Common myeloid progenitor, CD34-positive (primary cell): ENCODE measurements around the gene PCDHB13.
"Not testable (repeated sequence)": the region's sequence is repeated elsewhere in the genome, so short reads cannot be mapped to it uniquely, and the experiment has no call there.

Source experiments
- CTCF ChIA-PET: fragments of 350-600 bp; sonication (Branson Sonifier 250); formaldehyde crosslinking; loops from one replicate; lab custom pipeline; 2021; ENCODE audit warnings: antibody characterized with exemption; lab: Charles Lee
- POLR2A ChIA-PET: fragments of 350-600 bp; sonication (Branson Sonifier 250); formaldehyde crosslinking; loops from one replicate; lab custom pipeline; 2021; ENCODE audit warnings: antibody characterized with exemption; lab: Charles Lee
- DNase-seq, 3 donors: peaks; one replicate each; pipeline versions ENCODE4 v3.0.0 to v3.0.0-alpha.2; 2013
- H3K27ac ChIP-seq, 2 experiments: 1 replicate in 1 of 2; 2 replicates in 1 of 2; pipeline ENCODE4 v1.7.0; 2013; ENCODE audit warnings: inconsistent platforms in 2 of 2, low read length in 2 of 2, mild to moderate bottlenecking in 2 of 2, low read depth in 1 of 2, moderate library complexity in 1 of 2; ENCODE audit not compliant: severe bottlenecking in 2 of 2, insufficient read depth in 1 of 2, poor library complexity in 1 of 2
- H3K27me3 ChIP-seq, 5 experiments: replicated peaks in 2 of 5; 1 replicate in 3 of 5; 2 replicates in 2 of 5; pipeline versions ENCODE4 v1.6.1 to v1.7.0; 2013; ENCODE audit warnings: low read length in 4 of 5, mild to moderate bottlenecking in 2 of 5, moderate library complexity in 2 of 5, inconsistent platforms in 1 of 5; ENCODE audit not compliant: insufficient read depth in 5 of 5, control insufficient read depth in 4 of 5
- H3K36me3 ChIP-seq, 4 experiments: 1 replicate in 2 of 4; 2 replicates in 2 of 4; pipeline versions ENCODE4 v1.6.1 to v1.7.0; 2013; ENCODE audit warnings: low read length in 3 of 4, control low read depth in 1 of 4, mild to moderate bottlenecking in 1 of 4; ENCODE audit not compliant: control insufficient read depth in 4 of 4, insufficient read depth in 4 of 4
- H3K4me1 ChIP-seq, 4 experiments: 1 replicate in 3 of 4; 2 replicates in 1 of 4; pipeline versions ENCODE4 v1.6.1 to v1.7.1; 2013; ENCODE audit warnings: low read length in 3 of 4, mild to moderate bottlenecking in 3 of 4, control low read depth in 1 of 4, inconsistent platforms in 1 of 4, moderate library complexity in 1 of 4; ENCODE audit not compliant: control insufficient read depth in 4 of 4, insufficient read depth in 4 of 4; ENCODE audit errors: control extremely low read depth in 1 of 4
- H3K4me3 ChIP-seq, 7 experiments: 1 replicate in 4 of 7; 2 replicates in 3 of 7; pipeline versions ENCODE4 v1.5.1 to v1.7.0; 2013; ENCODE audit warnings: mild to moderate bottlenecking in 7 of 7, low read length in 6 of 7, moderate library complexity in 6 of 7, inconsistent platforms in 2 of 7, low read depth in 2 of 7, control low read depth in 1 of 7; ENCODE audit not compliant: insufficient read depth in 4 of 7, control insufficient read depth in 1 of 7; ENCODE audit errors: extremely low read depth in 1 of 7
- H3K9me3 ChIP-seq, 5 experiments: 1 replicate in 4 of 5; 2 replicates in 1 of 5; pipeline versions ENCODE4 v1.6.1 to v1.7.1; 2013; ENCODE audit warnings: low read length in 4 of 5, mild to moderate bottlenecking in 2 of 5, inconsistent platforms in 1 of 5, low read depth in 1 of 5, moderate library complexity in 1 of 5; ENCODE audit not compliant: control insufficient read depth in 4 of 5, insufficient read depth in 2 of 5; ENCODE audit errors: control extremely low read depth in 1 of 5
- WGBS: methylation state at CpG from one replicate; pipeline ENCODE4 v1.1.5; 2013; ENCODE audit not compliant: insufficient coverage; 5-methylcytosine and 5-hydroxymethylcytosine counted together

Gene PCDHB13

GRCh38 chr5:141208478-141208877, 5.2 kb upstream of the PCDHB13 start, which contains the start of gene PCDHB12:
Gene PCDHB12, plus strand, starts transcription at chr5:141208719. Its CDS starts 189 bp downstream, at chr5:141208908.
- Histone ChIP-seq H3K9me3 (peaks cover 4 to 26% (median 11%) of the 10 kb centered on the region in 5 experiments), H3K4me3 (no peak within 1 kb of the TSS), H3K27me3 (peaks cover 3 to 37% (median 19%) of the 10 kb centered on the region in 5 experiments), H3K4me1 (no peaks in the 10 kb centered on the region), H3K36me3 (no peaks in the 10 kb centered on the region), H3K27ac (no peak within 1 kb of the TSS)
- ChIA-PET CTCF (no interaction called here), POLR2A (no interaction called here)
- 22% methylated on average over 9 of the region's 11 CpGs for WGBS
- DNase-seq = peak in 2 of 3 donors; percentile 4

- DNase-seq, H3K36me3 ChIP-seq, CTCF ChIA-PET, H3K27ac ChIP-seq, H3K4me3 ChIP-seq, H3K4me1 ChIP-seq, POLR2A ChIA-PET: not testable (repeated sequence)
- peaks cover 4 to 32% (median 18%) of the 10 kb centered on the region in 5 experiments for H3K9me3 ChIP-seq
- peaks cover 7 to 51% (median 19%) of the 10 kb centered on the region in 5 experiments for H3K27me3 ChIP-seq
- WGBS = 33% methylated on average over 22 of the region's 39 CpGs
Measured at GRCh38 chr5:141210281-141210680, 3.4 kb upstream of the PCDHB13 start.

GRCh38 chr5:141210849-141211248, 2.9 kb upstream of the PCDHB13 start:
- H3K27ac ChIP-seq, H3K36me3 ChIP-seq, POLR2A ChIA-PET, DNase-seq, H3K4me3 ChIP-seq, H3K4me1 ChIP-seq, CTCF ChIA-PET: not testable (repeated sequence)
- Histone ChIP-seq H3K9me3 (peaks cover 3 to 34% (median 20%) of the 10 kb centered on the region in 5 experiments), H3K27me3 (peaks cover 7 to 55% (median 19%) of the 10 kb centered on the region in 5 experiments)
- WGBS = 35% methylated on average over 5 of the region's 27 CpGs

GRCh38 chr5:141214583-141214982, 864 bp downstream of the PCDHB13 start:
- POLR2A ChIA-PET, H3K36me3 ChIP-seq, DNase-seq, H3K4me3 ChIP-seq, CTCF ChIA-PET, H3K4me1 ChIP-seq, H3K27ac ChIP-seq: not testable (repeated sequence)
- WGBS = 51% methylated on average over 5 of the region's 12 CpGs
- H3K9me3 ChIP-seq = peaks cover 3 to 40% (median 23%) of the 10 kb centered on the region in 5 experiments
- H3K27me3 ChIP-seq = peaks cover 4 to 44% (median 19%) of the 10 kb centered on the region in 5 experiments

- Histone ChIP-seq H3K27me3 (peaks cover 0 to 37% (median 19%) of the 10 kb centered on the region in 5 experiments), H3K9me3 (peaks cover 3 to 36% (median 17%) of the 10 kb centered on the region in 5 experiments)
- 33% methylated on average over 19 of the region's 40 CpGs for WGBS
- H3K4me3 ChIP-seq, CTCF ChIA-PET, H3K36me3 ChIP-seq, DNase-seq, H3K4me1 ChIP-seq, H3K27ac ChIP-seq, POLR2A ChIA-PET: not testable (repeated sequence)
Measured at GRCh38 chr5:141215504-141215903, 1.8 kb downstream of the PCDHB13 start.

- H3K4me1 ChIP-seq, POLR2A ChIA-PET, DNase-seq, H3K36me3 ChIP-seq, H3K4me3 ChIP-seq, H3K27ac ChIP-seq: not testable (repeated sequence)
- CTCF ChIA-PET = interaction anchor here (1.1 kb wide), 1 partner anchor 11 kb away, joined by 3 read pairs; no protein-coding TSS in a partner anchor
- peaks cover 0 to 35% (median 22%) of the 10 kb centered on the region in 5 experiments for H3K27me3 ChIP-seq
- 37% methylated on average over 8 of the region's 26 CpGs for WGBS
- H3K9me3 ChIP-seq = peaks cover 3 to 32% (median 17%) of the 10 kb centered on the region in 5 experiments
Measured at GRCh38 chr5:141216035-141216434, 2.3 kb downstream of the PCDHB13 start.

GRCh38 chr5:141223112-141223783, 9.5 kb downstream of the PCDHB13 start, which contains the start of gene PCDHB14:
Gene PCDHB14, plus strand, starts transcription at chr5:141223343. Its CDS starts 163 bp downstream, at chr5:141223506.
- ChIA-PET CTCF (interaction anchor here (0.6 to 1.5 kb wide), 8 partner anchors 9 to 343 kb away, joined by 3 to 5 read pairs (median 4); no protein-coding TSS in a partner anchor), POLR2A (no interaction called here)
- DNase-seq = peak; percentile 16 to 48 (median 41)
- no peaks in the 10 kb centered on the region for H3K4me1 ChIP-seq
- H3K36me3 ChIP-seq = no peaks in the 10 kb centered on the region
- WGBS = 22% methylated on average over 12 of the region's 15 CpGs
- peaks cover 4 to 40% (median 15%) of the 10 kb centered on the region in 5 experiments for H3K27me3 ChIP-seq
- peak within 1 kb of the TSS in 3 of 7 experiments; percentile 3 to 53 (median 29) for H3K4me3 ChIP-seq
- H3K9me3 ChIP-seq = peaks cover 8 to 28% (median 14%) of the 10 kb centered on the region in 5 experiments
- no peak within 1 kb of the TSS for H3K27ac ChIP-seq
